NCI-H1048 (cell line): Measurements from ENCODE around the gene ABCA13.
"Not testable (repeated sequence)": the region's sequence is repeated elsewhere in the genome, so short reads cannot be mapped to it uniquely, and the experiment has no call there.

ENCODE experiments used
- DNase-seq: peaks from one replicate; lab custom pipeline; 2025; lab: John Stamatoyannopoulos, UW

ABCA13 gene

DNA sequence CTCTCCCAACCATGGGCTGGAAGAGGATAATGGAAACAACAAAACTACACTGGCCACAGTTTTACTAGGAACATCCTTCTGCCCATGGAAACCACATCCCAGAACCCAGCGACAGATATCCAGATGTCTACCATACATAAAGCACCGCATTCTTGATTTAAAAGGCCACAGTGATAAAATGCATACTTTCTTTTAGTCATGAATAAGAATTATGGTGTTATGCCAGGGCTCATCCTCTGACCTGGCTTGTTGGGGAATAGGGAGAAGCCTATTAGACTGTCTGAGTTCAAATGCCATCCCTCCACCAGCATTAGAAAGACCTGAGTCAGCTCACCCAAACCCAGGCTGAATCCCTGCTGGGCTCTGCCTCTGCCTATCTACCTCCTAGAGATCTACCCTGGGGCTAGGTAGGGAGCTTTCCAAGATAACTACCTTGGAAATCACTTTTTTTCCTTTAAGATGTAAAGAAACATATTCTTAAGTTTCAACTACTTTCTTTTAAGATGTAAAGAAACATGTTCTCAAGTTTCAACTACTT is 5.2 kb downstream of the ABCA13 start:
- no peak for DNase-seq

DNA sequence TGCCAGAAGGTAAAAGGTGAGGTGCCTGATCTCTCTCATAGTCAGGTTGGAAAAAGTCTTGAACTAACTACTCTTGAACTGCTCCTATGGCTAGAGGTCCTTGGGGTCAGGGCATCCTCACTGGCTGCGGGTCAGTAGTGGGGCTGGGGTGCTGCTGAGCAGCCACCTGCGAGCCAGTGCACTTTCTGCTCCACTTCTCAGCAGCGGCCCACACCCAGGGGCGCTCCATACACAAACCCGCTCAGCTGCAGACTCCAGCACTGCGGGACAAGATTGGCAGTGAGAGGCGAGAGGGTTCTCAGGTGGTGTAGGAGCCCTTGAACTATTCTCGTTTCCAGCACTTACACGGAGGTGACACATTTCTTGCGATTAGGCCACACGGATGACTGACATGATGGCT is 6.0 kb downstream of the ABCA13 start:
- DNase-seq, result no peak

DNA sequence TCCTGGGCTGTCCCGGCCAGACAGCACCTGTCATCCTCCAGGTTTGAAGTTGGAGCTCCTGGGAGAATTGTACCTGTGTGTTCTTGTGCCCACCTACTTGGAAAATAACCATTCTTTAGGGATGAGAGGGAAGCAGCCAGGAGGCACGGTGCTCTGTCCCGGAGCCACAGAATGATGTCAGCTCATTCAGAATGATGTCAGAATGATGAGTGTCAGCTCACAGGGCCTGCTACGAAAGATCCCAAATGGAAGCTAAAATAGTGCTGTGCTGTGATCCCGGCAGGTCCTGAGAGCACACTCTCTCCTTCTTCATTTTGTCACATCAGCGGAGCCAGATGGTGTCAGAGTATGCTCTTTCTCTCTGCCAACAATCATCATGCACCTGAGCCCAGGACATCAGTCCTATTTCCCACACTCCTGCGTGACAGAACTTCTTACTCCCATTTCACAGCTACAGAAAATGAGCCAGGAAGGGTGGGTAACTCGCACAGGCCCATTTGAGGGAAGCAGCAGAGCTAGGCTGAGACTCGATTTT is 8.3 kb downstream of the ABCA13 start:
- DNase-seq, result no peak

DNA sequence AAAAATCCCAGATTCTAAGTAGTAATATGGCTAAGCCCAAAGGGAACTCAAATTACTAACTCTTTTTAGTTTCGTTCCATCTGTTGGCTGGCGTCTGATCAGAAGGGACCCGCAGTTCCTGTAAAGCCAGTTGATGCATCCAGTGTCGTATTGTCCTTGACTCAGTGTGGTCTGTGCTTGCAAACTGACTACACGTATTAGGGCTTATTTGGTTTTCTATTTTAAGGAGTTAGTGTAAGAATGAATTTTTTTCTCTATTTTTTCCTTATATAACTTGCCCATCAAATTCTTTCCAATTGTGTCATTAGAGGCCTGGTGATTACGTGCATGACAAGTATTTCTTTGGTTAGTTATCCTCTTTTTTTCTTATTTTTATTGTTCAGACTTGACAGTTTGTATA is 9.7 kb downstream of the ABCA13 start:
- DNase-seq, result no peak

DNA sequence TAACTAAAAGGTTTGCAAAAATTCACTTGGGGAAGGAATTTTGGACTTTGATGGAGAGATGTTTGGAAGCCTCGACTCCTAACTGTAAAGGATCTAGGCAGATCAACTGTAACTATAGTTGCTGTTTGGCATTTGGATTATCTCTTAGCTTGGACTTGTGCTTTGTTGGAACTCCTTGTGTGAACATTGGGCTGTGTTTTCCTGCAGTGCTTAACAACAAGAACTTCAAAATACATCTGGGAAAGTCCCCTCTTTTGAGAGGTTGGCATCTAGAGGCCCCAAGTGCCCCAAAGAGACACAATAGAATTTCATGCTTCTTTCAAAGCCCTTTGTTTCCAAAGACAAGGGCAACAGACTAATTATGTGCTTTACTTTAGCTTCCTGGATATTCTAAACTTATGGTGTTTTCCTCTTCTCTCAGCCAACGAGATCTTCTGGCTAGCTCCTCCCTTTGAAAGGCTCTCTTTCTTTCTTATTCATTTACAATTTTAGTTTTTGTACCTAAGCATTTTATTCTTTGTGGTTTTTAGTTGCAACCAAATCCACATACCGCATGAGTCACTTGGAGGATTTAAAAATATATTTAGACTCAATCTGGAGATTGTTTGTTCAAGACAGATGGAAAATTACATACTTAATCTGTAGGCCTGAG is 11.6 kb downstream of the ABCA13 start:
- no peak for DNase-seq

DNA sequence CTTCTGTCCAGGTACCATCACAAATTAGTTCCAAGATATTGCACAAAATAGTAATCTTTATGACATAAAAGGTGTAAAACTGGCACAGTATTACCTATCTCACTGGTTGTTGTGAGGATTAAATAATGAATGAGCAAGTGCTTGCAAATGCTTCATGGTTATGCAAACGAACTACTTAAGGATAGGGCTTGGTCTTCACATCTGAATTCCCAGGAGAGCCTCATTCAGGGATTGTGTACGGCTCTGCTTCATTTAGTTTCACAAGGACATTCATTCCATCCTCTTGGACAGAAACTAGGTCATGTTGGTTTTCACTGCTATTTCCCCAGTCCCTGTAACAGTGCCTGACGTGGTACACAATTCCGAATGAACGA is 12.1 kb downstream of the ABCA13 start:
- DNase-seq, result no peak

DNA sequence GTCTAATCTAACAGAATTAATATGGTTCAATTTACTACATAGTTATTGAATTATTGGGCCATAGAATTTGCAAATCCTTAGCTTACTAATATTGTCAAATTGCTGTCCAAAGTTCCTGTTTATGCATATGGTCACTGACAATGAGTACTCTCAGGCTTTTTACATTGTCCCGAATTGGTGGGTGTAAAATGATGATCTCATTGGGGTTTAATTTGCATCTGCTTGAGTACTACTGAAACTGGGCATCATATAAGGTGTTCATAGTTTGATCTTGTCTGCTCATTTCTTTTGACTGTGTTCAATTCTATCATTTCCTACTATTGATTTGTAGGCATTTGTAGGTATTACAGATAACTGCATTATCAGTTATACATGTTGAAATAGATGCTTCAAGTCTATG is 12.7 kb downstream of the ABCA13 start:
- DNase-seq, result no peak

DNA sequence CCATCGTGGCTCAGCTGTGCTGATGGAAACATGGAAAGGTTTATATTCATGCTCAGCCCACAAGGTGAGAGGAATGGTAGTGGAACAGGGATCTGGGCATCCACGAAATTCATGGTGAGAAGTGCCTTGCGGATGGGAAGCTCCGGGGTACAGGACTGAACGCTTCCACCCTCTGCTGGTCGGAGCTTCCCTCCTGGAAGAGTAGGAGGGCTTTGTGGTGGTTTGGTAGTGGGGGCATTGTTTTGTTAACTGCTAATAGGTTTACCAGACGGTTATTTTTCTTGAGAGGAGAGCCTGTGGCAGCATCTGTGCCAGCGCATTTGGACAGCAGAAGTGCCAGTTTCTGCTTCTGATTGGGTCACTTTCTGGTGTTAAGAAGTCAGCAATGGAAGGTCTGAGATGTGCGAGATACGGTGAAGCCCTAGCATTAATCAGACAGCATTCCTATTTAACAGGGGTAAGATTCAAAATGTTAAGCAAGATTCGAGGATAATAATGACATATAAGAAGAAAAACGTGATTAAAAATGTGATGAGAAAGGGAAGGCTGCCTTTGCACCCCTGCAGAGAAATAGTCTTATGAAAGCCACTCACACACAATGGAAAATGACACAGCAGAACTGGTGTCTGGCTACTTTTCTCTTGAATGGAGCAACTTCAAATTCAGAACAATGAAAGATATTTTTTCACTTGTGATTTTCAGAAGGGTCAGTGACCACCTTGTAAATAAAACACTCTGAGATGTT is 17.7 kb downstream of the ABCA13 start:
- no peak for DNase-seq

DNA sequence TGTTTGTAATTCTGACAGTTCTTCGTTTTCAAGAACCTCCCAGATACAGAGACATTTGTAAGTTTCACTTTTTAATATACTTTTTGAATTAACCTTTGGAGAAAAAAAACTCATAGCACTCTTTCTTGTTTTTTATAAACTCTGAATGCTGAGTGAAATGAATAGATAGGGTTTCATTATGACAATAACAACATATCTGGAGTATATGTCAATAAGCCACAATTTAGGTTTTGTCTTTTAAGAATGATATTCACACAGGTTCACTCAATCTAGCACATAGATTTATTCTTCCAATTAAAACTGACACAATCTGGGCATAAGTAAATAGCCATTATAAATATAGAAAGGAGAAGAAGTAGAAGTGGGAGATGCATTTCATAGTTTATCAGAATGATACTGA is 21.7 kb downstream of the ABCA13 start:
- DNase-seq, result no peak

DNA sequence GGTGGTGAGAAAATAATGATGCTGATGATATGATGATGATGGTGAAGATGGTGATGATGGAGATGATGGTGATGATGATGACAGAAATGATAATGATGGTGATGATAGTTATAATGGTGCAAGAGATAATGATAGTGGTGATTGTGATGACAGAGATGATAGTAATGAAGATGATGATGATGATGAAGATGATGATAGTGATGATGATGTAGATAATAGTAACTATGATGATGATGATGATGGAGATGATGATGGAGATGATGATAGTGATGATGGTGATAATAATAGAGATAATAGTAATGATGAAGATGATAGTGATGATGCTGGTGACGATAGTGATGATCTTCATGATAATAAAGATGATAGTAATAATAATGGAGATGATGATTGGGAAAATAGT is 22.2 kb downstream of the ABCA13 start:
- DNase-seq, result no peak

DNA sequence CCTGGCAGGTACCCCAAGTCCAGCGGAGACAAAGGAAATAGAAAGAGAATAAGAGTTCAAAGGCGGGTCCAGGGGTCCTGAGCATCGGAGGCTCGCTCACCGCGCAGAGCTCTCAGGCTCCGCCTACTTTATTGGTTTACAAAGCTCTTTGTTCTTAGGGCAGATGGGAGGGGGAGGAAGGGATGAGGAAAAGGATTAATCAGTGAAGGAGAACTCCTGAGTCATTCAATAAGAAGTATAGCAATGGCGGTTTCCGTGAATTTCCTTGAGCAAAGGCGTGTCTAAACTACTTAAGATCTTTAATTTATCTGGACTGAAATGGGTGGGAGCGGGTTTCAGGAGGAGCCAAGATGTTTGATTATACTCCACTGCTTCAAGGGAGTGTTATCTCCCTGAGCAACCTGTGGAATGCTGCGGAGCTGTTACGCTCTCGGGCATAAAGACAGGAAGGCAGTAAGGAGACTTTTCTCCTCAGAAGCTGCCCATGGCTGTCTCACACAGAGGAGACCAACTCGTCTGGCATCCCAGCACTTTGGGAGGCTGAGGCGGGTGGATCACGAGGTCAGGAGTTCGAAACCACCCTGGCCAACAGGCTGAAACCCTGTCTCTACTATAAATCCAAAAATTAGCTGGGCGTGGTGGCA is 29.8 kb downstream of the ABCA13 start:
- DNase-seq, result not testable (repeated sequence)

DNA sequence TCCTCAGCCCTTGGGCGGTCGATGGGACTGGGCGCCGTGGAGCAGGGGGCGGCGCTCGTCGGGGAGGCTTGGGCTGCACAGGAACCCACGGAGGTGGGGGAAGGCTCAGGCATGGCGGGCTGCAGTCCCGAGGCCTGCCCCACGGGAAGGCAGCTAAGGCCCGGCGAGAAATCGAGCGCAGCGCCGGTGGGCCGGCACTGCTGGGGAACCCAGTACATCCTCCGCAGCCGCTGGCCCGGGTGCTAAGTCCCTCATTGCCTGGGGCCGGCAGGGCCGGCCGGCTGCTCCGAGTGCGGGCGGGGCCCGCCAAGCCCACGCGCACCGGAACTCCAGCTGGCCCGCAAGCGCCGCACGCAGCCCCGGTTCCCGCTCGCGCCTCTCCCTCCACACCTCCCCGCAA is 31.7 kb downstream of the ABCA13 start:
- not testable (repeated sequence) for DNase-seq

DNA sequence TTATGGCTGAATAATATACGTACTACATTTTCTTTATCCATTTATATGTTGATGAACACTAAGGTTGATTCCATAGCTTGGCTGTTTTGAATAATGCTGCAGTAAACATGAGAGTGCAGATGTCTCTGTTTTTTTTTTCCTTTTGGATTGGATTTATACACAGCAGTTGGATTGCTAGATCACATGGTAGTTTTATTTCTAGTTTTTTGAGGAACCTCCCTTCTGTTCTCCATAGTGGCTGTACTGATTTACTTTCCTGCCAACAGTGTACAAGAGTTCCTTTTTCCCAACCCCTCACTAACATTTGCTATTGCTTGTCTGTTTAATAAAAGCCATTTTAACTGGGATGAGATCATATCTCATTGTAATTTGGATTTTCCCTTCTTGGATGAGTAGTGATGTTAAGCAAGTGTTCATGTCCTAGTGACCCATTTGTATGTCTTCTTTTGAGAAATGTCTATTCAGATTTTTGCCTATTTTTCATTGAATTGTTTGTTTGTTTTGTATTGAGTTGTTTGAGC is 36.0 kb downstream of the ABCA13 start:
- no peak for DNase-seq

DNA sequence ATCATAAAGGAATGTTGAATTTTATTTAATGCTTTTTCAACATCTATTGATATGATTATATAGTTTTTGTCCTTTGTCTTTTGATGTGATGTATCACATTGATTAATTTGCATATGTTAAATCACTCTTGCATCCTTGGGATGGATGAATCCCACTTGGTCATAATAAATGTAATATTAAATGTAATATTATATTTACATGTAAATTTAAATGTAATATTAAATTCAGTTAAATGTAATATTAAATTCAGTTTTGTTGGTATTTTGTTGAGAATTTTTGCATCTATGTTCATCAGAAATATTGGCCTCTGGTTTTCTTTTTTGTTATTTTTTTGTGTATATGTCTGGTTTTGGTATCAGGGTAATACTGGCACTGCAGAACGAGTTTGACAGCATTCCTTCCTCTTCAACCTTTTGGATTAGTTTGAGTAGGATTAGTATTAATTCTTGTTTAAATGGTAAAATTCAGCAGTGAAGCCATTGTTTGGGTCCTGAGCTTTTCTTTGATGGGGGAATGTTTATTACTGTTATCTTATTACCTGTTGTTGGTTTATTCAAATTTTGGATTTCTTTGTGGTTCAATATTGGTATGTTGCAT is 37.8 kb downstream of the ABCA13 start:
- DNase-seq, result no peak

DNA sequence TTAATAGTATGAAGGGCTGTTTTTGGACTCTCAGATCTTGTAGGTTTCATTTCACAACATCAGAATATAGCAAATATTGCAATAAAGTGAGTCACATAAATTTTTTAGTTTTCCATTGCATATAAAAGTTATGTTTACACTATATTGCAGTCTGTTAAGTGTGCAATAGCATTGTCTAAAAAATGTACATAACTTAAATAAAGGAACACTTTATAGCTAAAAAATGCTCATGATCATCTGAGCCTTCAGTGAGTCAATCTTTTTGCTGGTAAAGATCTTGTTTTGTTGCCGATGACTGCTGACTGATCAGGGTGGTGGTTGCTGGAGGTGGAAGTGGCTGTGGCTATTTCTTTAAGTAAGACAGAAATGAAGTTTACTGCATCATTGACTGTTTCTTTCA is 42.0 kb downstream of the ABCA13 start:
- no peak for DNase-seq

DNA sequence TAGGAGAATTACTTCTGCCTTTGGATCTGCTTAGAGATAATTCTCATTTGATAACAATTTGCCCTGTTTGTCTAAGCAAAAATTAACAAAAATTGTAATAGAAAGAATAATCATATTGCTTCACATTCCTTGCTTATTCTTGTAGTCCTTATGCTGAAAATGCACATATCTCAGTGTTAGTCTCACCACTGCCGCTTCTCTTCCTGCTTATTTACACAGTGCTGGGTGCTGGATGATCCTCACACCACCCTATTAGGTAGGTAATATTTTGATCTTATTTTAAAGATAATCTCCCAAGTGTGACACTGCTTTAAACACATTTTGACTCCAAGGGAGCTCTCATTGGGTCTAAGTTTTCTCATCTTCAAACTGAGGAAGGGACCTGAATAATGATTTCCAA is 46.0 kb downstream of the ABCA13 start:
- DNase-seq, result no peak

DNA sequence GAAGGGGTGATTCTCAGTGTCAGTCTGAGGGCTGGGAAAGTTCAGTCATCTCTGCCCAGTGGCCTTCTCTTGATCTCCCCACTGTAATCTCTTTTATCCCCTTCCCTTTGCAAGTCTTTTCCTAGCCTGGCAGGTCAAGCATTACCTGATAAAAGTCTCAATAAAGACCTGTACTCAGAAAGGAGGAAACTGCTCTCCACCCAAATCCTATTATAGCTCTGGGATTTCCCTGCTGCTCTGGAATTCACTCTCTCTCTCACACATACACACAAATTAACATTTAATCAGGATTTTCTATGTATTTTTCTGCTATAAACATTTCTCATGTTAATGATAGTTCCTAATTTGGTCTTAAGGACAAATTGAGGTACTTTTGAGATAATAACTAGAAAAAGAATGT is 46.5 kb downstream of the ABCA13 start:
- DNase-seq, result no peak

DNA sequence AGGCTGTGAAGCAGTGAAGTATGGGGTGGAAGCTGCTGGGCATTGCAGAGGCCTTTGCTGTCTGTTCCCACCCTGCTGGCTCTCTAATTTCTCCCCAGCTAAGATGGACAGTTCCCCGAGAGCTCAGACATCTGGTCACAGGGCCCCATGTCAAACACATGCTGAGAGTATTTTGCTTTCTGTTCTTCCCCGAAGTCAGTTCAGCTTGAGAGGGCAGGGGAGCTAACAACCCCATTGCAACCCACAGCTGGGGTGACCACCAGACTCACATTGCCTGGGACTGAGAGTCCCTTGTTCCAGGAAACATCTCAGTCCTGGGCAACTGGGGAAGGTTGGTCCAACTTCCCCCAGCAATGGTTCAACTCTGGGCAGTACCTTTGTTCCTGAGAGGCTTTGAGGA is 52.8 kb downstream of the ABCA13 start:
- DNase-seq, result no peak

DNA sequence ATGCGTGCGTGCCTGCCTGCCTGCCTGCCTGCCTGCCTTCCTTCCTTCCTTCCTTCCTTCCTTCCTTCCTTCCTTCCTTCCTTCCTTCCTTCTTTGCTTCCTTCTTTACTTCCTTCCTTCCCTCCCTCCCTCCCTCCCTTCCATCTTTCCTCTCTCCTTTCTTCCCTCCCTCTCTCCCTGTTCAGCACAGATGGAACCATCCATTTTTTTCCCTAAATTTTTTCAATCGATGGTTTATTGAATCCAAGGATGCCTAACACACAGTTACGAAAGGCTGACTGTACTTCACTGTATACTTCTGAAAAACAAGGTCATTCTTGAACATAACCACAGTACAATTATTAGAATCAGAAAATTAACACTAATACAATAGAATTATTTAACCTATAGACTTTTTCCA is 53.8 kb downstream of the ABCA13 start:
- no peak for DNase-seq

DNA sequence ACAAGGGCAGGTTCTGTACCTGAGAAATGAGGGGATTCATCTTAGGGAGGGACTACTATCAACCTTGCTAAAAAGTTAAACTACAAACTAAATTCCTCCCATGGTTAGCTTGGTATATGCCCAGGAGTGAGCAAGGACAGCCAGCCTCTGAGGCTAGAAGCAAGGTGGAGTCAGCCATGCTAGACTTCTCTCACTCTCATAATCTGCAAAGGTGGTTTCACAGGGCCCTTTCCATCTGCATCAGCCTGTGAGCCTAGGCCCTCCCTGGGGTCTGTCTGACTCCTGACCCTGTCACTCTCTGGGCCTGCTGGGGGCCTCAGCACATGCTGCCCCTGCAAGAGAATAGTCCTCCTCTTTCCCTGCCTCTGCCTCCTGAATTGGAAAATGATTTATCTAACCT is 66.1 kb downstream of the ABCA13 start:
- DNase-seq, result no peak

DNA sequence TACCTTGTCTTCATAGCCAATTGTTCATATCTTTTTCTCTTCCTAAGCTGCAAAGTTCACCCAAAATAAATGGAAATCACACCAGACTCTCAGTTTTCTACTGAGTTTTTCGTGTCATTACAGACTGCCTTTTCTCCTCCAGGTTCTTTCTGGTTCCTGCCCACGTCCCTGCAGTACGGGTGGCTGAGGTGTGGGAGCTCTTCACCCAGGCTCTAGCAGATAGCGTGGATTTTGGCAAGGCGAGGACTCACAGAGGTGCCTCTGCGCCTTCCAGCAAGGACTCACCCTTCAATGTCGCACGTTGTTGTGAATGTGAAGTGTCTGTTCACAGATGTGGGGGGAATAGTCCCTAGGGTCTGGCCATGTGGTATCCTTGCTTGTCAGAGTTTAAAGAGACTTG is 71.6 kb downstream of the ABCA13 start:
- DNase-seq, result no peak

DNA sequence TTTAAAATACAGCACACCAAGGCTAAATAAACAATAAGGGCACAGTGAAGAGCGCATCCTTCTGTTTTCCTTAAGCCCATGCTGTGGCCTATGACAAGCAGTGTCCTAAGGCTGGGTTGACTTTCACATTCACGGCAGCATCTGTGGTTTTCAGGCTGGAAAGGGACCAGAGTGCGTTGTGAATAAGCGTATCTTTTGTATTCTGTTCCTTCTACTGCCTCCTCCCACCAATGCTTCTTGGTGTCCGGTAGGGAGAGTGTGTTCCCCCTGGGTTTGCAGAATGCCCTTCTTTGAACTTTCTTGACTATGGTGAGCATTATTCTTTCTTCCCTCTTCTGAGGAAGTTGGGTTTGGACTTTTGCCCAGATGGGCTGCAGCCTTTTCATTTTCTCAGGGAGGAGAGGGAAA is 73.6 kb downstream of the ABCA13 start:
- DNase-seq, result no peak
